GM19328 (cell line): ENCODE data around the gene GALE.

ENCODE experiments used
- ATAC-seq: cut with Tn5 transposase; IDR thresholded peaks from one replicate; pipeline ENCODE4 v1.9.1; 2021; ENCODE audit warnings: mild to moderate bottlenecking, moderate library complexity; ENCODE audit not compliant: unreplicated experiment

The GALE gene

GRCh38 chr1:23756676-23757075 is 43.9 kb downstream of the GALE start:
- no peak for ATAC-seq

GRCh38 chr1:23752909-23753308 is 47.6 kb downstream of the GALE start:
- ATAC-seq: no peak

GRCh38 chr1:23751815-23752200 is 48.7 kb downstream of the GALE start:
- ATAC-seq: no peak

GRCh38 chr1:23751050-23751814 is 49.3 kb downstream of the GALE start:
- ATAC-seq: no peak

GRCh38 chr1:23748016-23748415 is 52.5 kb downstream of the GALE start:
- no peak for ATAC-seq
